Measurements from ENCODE around the gene TNFSF12. TPM values are rescaled to one million over a fixed set of nuclear protein-coding genes. Genes with fewer than 3 reads are reported as not detected.

TNFSF12 gene
- total RNA-seq, 2 experiments from 2014 or later = not detected

DNA sequence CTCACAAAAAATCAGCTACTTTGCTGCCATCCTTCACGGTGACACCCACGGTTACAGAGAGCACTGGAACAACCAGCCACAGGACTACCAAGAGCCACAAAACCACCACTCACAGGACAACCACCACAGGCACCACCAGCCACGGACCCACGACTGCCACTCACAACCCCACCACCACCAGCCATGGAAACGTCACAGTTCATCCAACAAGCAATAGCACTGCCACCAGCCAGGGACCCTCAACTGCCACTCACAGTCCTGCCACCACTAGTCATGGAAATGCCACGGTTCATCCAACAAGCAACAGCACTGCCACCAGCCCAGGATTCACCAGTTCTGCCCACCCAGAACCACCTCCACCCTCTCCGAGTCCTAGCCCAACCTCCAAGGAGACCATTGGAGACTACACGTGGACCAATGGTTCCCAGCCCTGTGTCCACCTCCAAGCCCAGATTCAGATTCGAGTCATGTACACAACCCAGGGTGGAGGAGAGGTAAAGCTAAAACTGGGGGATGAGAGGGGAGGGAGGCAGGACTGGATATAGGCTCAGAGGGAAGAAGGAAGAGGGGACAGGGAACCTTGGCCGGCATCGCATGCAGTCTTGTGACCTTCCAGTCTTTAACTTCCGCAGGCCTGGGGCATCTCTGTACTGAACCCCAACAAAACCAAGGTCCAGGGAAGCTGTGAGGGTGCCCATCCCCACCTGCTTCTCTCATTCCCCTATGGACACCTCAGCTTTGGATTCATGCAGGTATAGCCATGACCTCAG, 31.2 kb downstream of the TNFSF12 start:
- DNase-seq (ENCODE audit: low spot score) = peak; percentile 28
- Histone ChIP-seq H3K4me1 (ENCODE audit: insufficient read depth, low read length, poor library complexity, severe bottlenecking) (peaks cover 63% of the 10 kb centered on the region), H3K79me2 (ENCODE audit: insufficient read depth, low read depth, low read length) (peaks cover 19% of the 10 kb centered on the region), H3K4me3 (ENCODE audit: low read depth, low read length, poor library complexity, severe bottlenecking) (no peak overlapping the region), H3K27ac (ENCODE audit: low read depth, low read length, poor library complexity, severe bottlenecking) (peak overlapping the region; percentile 37), H3K9me2 (ENCODE audit: insufficient read depth, low read length) (no peaks in the 10 kb centered on the region), H4K20me1 (ENCODE audit: insufficient read depth, low read length) (peaks cover 20% of the 10 kb centered on the region), H3K36me3 (ENCODE audit: insufficient read depth, low read length) (peaks cover 76% of the 10 kb centered on the region), H3K4me2 (ENCODE audit: low read length) (no peak overlapping the region), H2AFZ (ENCODE audit: low read length) (no peak overlapping the region), H3K9me3 (ENCODE audit: low read length) (no peaks in the 10 kb centered on the region)
- no TSS peak for BruUV-seq (replicated peaks)
- POLR2A ChIA-PET = interaction anchor here (1.0 kb wide), 1 partner anchor 34 kb away, joined by 3 read pairs; the partner anchor contains the start of gene FXR2
- no peak for TF ChIP-seq EZH2phosphoT487 (IDR thresholded peaks at IDR 0.05; ENCODE audit: borderline replicate concordance, low read depth, low read length)
- TF ChIP-seq, protein P1, sequence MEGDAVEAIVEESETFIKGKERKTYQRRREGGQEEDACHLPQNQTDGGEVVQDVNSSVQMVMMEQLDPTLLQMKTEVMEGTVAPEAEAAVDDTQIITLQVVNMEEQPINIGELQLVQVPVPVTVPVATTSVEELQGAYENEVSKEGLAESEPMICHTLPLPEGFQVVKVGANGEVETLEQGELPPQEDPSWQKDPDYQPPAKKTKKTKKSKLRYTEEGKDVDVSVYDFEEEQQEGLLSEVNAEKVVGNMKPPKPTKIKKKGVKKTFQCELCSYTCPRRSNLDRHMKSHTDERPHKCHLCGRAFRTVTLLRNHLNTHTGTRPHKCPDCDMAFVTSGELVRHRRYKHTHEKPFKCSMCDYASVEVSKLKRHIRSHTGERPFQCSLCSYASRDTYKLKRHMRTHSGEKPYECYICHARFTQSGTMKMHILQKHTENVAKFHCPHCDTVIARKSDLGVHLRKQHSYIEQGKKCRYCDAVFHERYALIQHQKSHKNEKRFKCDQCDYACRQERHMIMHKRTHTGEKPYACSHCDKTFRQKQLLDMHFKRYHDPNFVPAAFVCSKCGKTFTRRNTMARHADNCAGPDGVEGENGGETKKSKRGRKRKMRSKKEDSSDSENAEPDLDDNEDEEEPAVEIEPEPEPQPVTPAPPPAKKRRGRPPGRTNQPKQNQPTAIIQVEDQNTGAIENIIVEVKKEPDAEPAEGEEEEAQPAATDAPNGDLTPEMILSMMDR (conservative IDR thresholded peaks at IDR 0.05; ENCODE audit: low read length) = no peak
- intact Hi-C loops (cut with micrococcal nuclease; ENCODE audit: unreplicated experiment) = no loop called here
- CTCF ChIA-PET (ENCODE audit: unreplicated experiment) = no interaction called here

DNA sequence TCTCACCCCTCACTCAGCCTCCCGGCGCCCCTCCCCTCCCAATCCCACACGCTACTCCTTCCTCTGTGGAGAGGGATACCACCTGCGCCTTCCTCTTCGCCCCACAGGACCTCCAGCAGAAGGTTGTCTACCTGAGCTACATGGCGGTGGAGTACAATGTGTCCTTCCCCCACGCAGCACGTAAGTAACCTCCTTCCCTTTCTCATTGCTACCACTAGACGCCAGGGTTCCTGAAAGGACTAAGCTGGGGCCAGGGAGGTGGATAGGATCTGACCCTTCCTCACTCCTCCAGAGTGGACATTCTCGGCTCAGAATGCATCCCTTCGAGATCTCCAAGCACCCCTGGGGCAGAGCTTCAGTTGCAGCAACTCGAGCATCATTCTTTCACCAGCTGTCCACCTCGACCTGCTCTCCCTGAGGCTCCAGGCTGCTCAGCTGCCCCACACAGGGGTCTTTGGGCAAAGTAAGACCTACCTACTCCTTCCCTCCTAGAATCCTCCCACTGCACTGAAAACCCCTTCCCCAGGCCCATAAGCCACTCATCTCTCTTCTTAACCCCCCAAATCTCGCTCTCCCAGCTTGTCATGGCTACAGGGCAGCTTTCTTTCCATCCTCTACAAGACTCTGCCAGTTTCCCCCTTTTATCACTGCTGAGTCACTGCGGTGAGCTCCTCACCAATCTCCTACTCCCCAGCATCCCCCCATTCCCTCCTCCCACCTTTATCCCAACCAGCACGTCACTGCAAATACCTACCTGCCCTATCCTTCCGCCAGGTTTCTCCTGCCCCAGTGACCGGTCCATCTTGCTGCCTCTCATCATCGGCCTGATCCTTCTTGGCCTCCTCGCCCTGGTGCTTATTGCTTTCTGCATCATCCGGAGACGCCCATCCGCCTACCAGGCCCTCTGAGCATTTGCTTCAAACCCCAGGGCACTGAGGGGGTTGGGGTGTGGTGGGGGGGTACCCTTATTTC, 32.0 kb downstream of the TNFSF12 start:
- TF ChIP-seq, protein P1 (conservative IDR thresholded peaks at IDR 0.05; ENCODE audit: low read length) = no peak
- TF ChIP-seq EZH2phosphoT487 (IDR thresholded peaks at IDR 0.05; ENCODE audit: borderline replicate concordance, low read depth, low read length) = no peak
- intact Hi-C loops (cut with micrococcal nuclease; ENCODE audit: unreplicated experiment) = no loop called here
- CTCF ChIA-PET (ENCODE audit: unreplicated experiment) = no interaction called here
- H2AFZ ChIP-seq (ENCODE audit: low read length) = no peak overlapping the region
- peaks cover 11% of the 10 kb centered on the region for H4K20me1 ChIP-seq (ENCODE audit: insufficient read depth, low read length)
- H3K4me3 ChIP-seq (ENCODE audit: low read depth, low read length, poor library complexity, severe bottlenecking) = no peak overlapping the region
- H3K4me1 ChIP-seq (ENCODE audit: insufficient read depth, low read length, poor library complexity, severe bottlenecking) = peaks cover 56% of the 10 kb centered on the region
- H3K27ac ChIP-seq (ENCODE audit: low read depth, low read length, poor library complexity, severe bottlenecking) = no peak overlapping the region
- DNase-seq (ENCODE audit: low spot score) = no peak
- POLR2A ChIA-PET = no interaction called here
- H3K9me3 ChIP-seq (ENCODE audit: low read length) = no peaks in the 10 kb centered on the region
- no TSS peak for BruUV-seq (replicated peaks)
- no peak overlapping the region for H3K4me2 ChIP-seq (ENCODE audit: low read length)
- peaks cover 11% of the 10 kb centered on the region; the same call in 1 of the 2 replicates for H3K79me2 ChIP-seq (ENCODE audit: insufficient read depth, low read depth, low read length)
- peaks cover 71% of the 10 kb centered on the region for H3K36me3 ChIP-seq (ENCODE audit: insufficient read depth, low read length)
- no peaks in the 10 kb centered on the region for H3K9me2 ChIP-seq (ENCODE audit: insufficient read depth, low read length)
